NB4 (cell line): Measurements from ENCODE around the gene ALDH3B2.
"Not testable (repeated sequence)": the region's sequence is repeated elsewhere in the genome, so short reads cannot be mapped to it uniquely, and the experiment has no call there.

Experiments used
- CTCF ChIP-seq: IDR thresholded peaks from one replicate; pipeline ENCODE4 v1.5.1; 2012; ENCODE audit warnings: low read depth, low read length
- MYC ChIP-seq: IDR thresholded peaks from 2 replicates; pipeline ENCODE4 v1.6.1; 2011; ENCODE audit warnings: low read depth, low read length
- POLR2A ChIP-seq: IDR thresholded peaks from 2 replicates; pipeline ENCODE4 v1.6.1; 2011; ENCODE audit warnings: mild to moderate bottlenecking; ENCODE audit not compliant: insufficient read length; ENCODE audit errors: extremely low read depth
- TF ChIP-seq, protein P1 (sequence below): IDR thresholded peaks from 2 replicates; pipeline ENCODE4 v1.6.1; 2011; ENCODE audit warnings: low read depth, low read length

DNA sequence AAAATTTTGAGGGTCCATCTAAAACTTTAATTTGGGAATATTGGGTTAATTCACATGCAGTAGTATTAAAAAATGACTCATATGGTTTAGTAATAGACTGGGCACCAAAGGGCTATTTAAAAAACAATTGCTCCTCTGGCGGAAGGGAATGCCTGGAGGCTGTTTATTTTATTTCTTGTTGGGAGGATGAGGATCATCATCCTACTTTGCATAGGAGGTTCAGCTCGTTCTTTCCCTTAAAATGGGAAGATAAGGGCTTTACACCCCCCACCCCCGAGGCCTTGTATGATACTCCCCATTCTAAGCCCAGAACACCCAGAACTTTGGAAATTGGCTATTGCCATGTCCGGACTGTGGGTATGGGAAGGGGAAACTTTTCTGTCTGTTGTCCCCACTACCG is 29.3 kb upstream of the ALDH3B2 start:
- not testable (repeated sequence) for TF ChIP-seq CTCF, POLR2A, MYC
- TF ChIP-seq, protein P1, sequence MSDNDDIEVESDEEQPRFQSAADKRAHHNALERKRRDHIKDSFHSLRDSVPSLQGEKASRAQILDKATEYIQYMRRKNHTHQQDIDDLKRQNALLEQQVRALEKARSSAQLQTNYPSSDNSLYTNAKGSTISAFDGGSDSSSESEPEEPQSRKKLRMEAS = not testable (repeated sequence)
